ENCODE results near the gene CYS1.

CYS1 gene

DNA sequence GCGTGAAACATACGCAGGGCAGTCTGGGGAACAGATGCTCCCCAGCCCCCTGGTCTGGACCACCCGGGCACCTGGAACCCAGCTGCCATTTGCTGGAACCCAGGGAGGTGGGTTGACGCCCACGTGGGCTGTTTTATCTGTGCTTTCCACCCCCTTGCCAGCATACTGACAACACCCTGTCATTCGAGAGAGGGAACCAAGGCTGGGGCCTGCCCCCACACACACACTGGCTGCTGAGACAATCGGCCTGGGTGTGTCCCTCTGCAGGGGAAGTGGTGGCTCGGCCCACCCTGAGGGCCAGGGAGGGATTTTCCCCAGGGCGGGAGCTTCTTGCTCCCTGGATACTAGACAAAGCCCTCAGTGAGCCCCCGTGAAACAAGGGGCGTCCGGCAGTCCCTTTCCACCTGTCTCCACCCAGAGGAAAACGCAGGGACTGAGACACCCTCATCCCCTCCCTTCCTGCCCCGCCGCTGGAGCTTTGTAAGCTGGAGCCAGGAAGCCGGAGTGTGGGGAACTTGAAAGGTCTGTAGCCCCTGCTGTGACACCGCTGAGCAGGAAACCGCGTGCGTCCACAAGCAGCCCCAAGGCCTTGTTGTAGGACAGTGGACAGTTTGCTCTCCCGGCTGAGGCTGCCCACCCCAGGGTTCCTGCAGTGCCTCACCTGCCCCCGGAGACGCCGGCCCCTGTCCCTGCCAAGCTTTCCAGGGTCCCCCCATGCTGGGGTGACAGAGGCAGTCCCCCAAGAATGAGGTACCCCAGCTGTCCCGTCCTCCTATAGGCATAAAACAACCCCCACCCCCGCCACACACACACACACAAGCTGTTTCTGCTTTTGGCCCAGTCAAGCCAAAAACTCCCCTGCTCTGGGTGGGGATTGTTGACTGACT is 51.0 kb downstream of the CYS1 start:
- TF ChIP-seq, protein P1, sequence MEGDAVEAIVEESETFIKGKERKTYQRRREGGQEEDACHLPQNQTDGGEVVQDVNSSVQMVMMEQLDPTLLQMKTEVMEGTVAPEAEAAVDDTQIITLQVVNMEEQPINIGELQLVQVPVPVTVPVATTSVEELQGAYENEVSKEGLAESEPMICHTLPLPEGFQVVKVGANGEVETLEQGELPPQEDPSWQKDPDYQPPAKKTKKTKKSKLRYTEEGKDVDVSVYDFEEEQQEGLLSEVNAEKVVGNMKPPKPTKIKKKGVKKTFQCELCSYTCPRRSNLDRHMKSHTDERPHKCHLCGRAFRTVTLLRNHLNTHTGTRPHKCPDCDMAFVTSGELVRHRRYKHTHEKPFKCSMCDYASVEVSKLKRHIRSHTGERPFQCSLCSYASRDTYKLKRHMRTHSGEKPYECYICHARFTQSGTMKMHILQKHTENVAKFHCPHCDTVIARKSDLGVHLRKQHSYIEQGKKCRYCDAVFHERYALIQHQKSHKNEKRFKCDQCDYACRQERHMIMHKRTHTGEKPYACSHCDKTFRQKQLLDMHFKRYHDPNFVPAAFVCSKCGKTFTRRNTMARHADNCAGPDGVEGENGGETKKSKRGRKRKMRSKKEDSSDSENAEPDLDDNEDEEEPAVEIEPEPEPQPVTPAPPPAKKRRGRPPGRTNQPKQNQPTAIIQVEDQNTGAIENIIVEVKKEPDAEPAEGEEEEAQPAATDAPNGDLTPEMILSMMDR (IDR thresholded peaks at IDR 0.05; ENCODE audit: low read depth, low read length), result no peak
- in situ Hi-C loops (cut with HindIII; ENCODE audit: low sequenced_read_pairs), result loop anchor here (25.0 kb wide), 1 partner anchor 217 kb away; no protein-coding TSS in a partner anchor
- no peak overlapping the region for H3K4me3 ChIP-seq (ENCODE audit: low read depth, low read length)
- DNase-seq (ENCODE audit: low read depth, low spot score), result peak; percentile 49

DNA sequence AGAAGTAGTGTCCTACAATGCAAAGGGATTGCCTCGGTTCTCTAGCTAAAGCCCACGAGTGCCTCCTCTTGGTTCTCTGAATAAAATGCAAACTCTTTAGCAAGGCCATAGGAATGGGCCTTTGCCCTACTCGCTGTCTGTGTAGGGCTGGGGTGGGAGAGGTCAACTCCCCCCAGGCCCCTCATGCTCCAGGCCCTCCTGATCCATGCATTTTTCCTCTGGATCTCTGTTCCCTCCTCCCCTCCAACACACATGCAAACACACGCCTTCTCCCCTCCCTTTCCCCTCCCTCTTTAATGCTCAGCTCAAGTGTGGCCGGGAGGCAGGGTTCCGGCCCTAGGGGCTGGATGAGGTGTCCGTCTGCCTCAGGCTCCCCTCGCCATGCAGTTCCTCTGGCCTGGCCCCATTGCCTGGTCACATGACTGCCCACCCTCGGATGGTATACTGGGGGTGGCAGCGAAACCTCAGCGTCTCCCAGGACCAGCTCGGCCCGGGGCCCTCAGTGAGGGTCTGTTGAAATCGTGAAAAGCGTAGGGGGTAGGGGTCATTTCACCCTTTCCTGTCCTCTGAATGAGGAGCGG is 51.7 kb downstream of the CYS1 start:
- TF ChIP-seq, protein P1 (IDR thresholded peaks at IDR 0.05; ENCODE audit: low read depth, low read length), result peak; percentile 3
- DNase-seq (ENCODE audit: low read depth, low spot score), result no peak
- H3K4me3 ChIP-seq (ENCODE audit: low read depth, low read length), result no peak overlapping the region
- in situ Hi-C loops (cut with HindIII; ENCODE audit: low sequenced_read_pairs), result loop anchor here (25.0 kb wide), 1 partner anchor 216 kb away; no protein-coding TSS in a partner anchor

DNA sequence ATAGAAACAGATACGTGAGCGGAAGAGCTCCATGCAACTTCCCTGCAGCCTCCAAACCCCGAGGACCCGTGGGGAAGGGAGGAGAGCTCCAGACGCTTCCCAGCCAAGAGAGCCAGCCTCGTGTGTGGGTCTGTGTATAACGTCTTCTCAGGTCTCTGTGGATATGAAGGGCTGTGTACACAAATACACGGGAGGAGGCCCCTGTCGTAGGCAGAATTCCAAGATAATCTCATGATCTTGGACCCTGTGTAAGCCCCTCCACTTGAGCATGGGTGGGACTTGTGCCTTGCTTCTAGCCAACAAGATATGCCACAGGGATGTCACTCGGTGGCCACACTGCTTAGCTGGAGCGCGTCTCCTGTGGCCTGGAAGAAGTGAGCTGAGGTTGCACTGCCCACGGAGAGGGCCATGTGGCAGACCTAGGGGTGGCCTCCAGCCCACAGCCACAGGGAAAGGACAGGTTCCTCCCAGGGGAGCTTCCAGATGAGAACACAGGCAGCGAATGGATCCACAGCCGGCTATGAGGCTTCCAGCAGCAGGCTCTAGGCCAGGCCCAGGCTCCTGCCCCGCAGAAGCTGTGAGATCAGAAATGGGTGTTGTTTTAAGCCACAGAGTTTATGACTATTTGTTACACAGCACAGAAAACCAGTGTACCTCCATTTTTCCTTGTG is 52.4 kb downstream of the CYS1 start:
- TF ChIP-seq, protein P1 (IDR thresholded peaks at IDR 0.05; ENCODE audit: low read depth, low read length), result no peak
- no peak for DNase-seq (ENCODE audit: low read depth, low spot score)
- in situ Hi-C loops (cut with HindIII; ENCODE audit: low sequenced_read_pairs), result loop anchor here (25.0 kb wide), 1 partner anchor 215 kb away; no protein-coding TSS in a partner anchor
- no peak overlapping the region for H3K4me3 ChIP-seq (ENCODE audit: low read depth, low read length)

DNA sequence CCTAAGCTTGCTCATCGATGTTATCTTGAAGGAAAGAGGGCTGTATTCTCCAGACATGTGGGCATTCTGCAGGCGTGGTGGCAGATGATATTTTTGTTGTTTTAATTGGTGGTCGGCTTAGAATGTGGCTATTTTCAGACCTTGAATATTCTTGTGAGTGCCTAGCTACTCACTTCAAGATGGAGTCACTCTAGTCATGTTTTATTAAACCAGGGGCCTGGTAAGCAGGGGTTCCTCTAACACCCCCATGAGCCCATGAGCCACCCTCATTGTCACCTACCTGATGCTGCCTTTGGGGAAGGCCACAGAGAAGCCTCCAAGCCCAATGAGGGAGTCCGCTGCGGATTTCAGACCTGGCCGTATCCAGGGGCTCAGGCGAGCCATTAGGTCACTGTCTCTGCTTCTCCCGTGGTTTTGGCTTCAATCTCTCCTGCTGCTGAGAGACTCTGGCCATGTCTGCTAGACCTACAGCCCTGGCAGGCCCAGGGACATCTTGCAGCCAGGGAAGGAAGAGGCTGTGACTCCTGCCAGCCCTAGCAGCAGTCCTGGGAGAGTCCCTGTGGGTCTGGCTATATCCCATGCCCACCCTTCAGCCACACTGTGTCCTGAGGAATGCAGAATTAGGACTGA is 53.2 kb downstream of the CYS1 start:
- DNase-seq (ENCODE audit: low read depth, low spot score), result no peak
- TF ChIP-seq, protein P1 (IDR thresholded peaks at IDR 0.05; ENCODE audit: low read depth, low read length), result no peak
- in situ Hi-C loops (cut with HindIII; ENCODE audit: low sequenced_read_pairs), result loop anchor here (25.0 kb wide), 1 partner anchor 215 kb away; no protein-coding TSS in a partner anchor
- H3K4me3 ChIP-seq (ENCODE audit: low read depth, low read length), result no peak overlapping the region

DNA sequence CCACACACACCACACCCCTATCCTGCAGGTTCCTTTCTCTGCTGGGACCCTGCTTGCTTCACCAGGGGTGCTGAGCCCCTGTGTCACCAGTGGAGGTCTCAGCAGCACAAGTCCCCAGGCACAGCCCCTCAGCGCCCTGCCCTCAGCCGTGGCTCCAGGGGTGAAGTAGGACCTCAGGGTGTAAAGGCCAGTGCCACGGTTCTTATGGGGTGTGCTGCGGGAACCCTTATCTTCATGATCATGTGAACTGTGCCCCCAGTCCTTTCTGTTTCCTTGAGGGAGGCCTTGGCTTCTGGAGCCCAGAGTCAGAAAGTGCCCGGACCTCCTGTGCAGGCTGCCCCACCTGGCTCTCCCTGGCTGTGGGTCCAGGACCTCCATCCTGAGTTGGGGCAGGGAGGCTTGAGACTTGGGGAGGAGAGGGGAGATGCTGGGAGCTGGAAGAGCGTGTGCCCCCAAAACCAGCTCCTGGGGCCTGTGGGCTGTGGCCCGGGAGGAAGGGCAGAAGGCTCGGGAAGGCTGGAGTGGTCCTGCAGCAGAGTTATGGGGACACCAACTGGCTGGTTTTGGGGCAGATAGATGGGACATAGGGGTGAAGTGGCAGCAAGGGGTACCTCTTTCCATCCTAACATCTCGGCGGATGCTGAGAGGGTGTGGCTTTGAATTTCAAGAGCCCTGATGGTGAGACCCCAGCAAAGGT is 57.1 kb downstream of the CYS1 start:
- H3K4me3 ChIP-seq (ENCODE audit: low read depth, low read length), result no peak overlapping the region
- in situ Hi-C loops (cut with HindIII; ENCODE audit: low sequenced_read_pairs), result no loop called here
- TF ChIP-seq, protein P1 (IDR thresholded peaks at IDR 0.05; ENCODE audit: low read depth, low read length), result peak; percentile 10
- no peak for DNase-seq (ENCODE audit: low read depth, low spot score)
